ENCODE measurements around the gene PTAR1.

The PTAR1 gene

GRCh38 chr9:69759421-69760277 is at the start of gene PTAR1:
Gene PTAR1, minus strand, starts transcription at chr9:69760011. Its CDS starts 73 bp downstream, at chr9:69759938.
- no peak for TF ChIP-seq CTCF (IDR thresholded peaks at IDR 0.05)

GRCh38 chr9:69809304-69809863 is 49.6 kb upstream of the PTAR1 start:
- TF ChIP-seq CTCF (IDR thresholded peaks at IDR 0.05), result peak; percentile 17; the same call in 1 of the 2 replicates

DNA sequence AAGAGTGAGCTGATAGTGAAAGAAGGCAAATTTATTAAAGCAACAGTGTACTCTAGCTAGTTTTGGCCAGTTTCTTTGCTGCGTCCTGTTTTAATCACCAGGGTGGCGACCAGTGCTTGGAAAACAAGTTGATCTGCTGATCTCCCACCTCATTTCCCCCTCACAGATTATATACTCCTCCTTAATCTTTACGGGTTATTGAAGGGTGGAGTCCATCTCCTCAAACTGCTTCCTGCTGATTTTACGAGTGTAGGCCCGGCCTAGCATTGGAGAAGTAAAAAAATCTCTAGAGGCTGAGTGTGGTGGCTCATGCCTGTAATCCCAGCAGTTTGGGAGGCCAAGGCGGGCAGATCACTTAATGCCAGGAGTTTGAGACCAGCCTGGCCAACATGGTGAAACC is 46.8 kb upstream of the PTAR1 start:
- no peak for TF ChIP-seq CTCF (IDR thresholded peaks at IDR 0.05)

DNA sequence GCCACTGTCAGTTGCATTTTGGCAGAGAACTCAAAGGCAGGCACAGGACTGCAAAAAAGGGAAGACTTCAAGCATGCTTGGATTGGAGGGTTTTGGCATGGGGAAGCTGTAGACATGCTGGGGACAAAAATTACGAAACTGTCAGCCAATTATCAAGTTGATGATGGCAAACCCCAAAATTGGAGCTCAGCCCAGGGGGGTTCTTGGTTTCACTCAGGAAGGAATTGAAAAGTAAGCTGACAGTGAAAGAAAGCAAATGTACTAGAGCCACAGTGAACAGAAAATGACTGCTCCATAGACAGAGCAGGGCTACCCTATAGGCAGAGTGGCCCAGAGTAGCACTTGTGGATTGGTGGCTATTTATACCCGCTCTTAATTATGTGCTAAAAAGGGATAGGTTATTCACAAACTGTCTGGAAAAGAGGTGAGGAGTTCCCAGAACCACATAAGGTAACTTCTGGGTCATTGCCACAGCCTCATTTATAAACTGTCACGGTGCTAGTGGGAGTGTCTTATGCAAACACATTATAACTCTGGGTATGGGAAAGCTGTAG is 46.2 kb upstream of the PTAR1 start:
- no peak for TF ChIP-seq CTCF (IDR thresholded peaks at IDR 0.05)

DNA sequence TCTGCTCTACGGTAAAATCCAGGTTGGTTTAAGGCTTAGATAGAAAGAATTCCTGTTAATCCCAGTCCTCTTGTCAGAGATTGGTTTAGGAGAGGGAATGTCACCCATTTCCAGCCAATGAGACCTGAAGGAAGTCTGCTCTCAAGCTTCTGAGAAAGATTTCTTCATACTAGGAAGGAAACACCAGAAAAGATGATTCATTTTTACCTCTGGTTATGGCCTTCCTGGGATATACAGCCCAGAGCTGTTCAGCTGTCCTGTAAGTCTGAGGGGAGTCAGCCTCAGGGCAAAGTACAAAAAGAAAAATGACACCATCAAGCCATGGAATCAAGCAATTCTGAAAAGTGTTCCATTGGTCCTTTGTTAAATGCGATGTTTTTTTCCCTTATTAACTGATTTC is 42.2 kb upstream of the PTAR1 start:
- no peak for TF ChIP-seq CTCF (IDR thresholded peaks at IDR 0.05)

- TF ChIP-seq CTCF (IDR thresholded peaks at IDR 0.05), result no peak
Measured at GRCh38 chr9:69798744-69799143, 38.9 kb upstream of the PTAR1 start.

DNA sequence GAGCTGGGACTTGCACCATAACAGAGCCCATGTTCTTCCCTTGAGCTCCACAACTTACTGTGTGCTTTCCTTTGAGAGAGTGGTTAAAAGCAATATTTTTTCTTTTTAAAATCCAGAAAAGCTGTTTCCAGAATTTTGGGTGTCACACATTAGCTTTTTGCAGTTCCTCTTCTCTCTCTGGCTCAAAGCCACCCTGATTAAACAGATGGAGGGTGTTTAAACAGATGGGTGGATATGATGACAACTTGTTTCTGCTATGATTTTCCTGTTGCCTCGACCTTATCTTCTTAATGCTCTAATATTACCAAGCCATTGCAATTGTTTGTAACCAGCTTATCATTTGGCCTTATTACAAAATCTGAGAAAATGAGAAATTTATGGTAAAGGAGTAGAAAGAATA is 37.9 kb upstream of the PTAR1 start:
- TF ChIP-seq CTCF (IDR thresholded peaks at IDR 0.05), result no peak
